Loucy (cell line): ENCODE data around the gene TBC1D22A.

Experiments
- CTCF ChIP-seq: fragments of 200-600 bp; sonication (generic); conservative IDR thresholded peaks from 2 replicates; pipeline ENCODE4 v1.5.1; 2014; ENCODE audit warnings: mild to moderate bottlenecking, antibody characterized with exemption, low read length
- EZH2phosphoT487 ChIP-seq: fragments of 200-600 bp; IDR thresholded peaks from 2 replicates; pipeline ENCODE4 v1.6.1; 2018; ENCODE audit warnings: antibody characterized with exemption, mild to moderate bottlenecking, moderate library complexity, borderline replicate concordance

- TF ChIP-seq CTCF, result no peak
- TF ChIP-seq EZH2phosphoT487, result no peak
Measured at GRCh38 chr22:46967445-46968358, 205.3 kb downstream of the TBC1D22A start.
